Keratinocyte (primary cell): ENCODE data around the gene THOP1. TPM values are rescaled to one million over a fixed set of nuclear protein-coding genes. Genes with fewer than 3 reads are reported as not detected.

ENCODE experiments used
- DNase-seq: peaks from one replicate; pipeline ENCODE4 v3.0.0-alpha.2; 2011; ENCODE audit warnings: low read depth, missing footprints, low spot score
- FAIRE-seq: peaks from 2 replicates; lab custom pipeline; 2011; peaks lifted over from hg19 to GRCh38; lab: Jason Lieb, UNC
- H2AFZ ChIP-seq: 2 replicates; pipeline ENCODE4 v1.6.0; 2012; ENCODE audit warnings: low read length, control low read depth, inconsistent platforms; ENCODE audit not compliant: control insufficient read depth
- H3K27ac ChIP-seq: 2 replicates; pipeline ENCODE4 v1.5.1; 2011; ENCODE audit warnings: low read length; ENCODE audit not compliant: control insufficient read depth, insufficient read depth
- H3K27me3 ChIP-seq: 3 replicates; pipeline ENCODE4 v1.6.0; 2011; ENCODE audit warnings: low read length; ENCODE audit not compliant: control insufficient read depth, insufficient read depth; ENCODE audit errors: extremely low read depth
- H3K36me3 ChIP-seq, 2 experiments: 2 replicates in 1 of 2; 3 replicates in 1 of 2; pipeline ENCODE4 v1.5.1; 2011; ENCODE audit warnings: low read length in 2 of 2, mild to moderate bottlenecking in 1 of 2; ENCODE audit not compliant: control insufficient read depth in 2 of 2, insufficient read depth in 2 of 2; ENCODE audit errors: extremely low read depth in 1 of 2
- H3K4me1 ChIP-seq: 3 replicates; pipeline ENCODE4 v1.5.1; 2011; ENCODE audit warnings: low read length; ENCODE audit not compliant: control insufficient read depth, insufficient read depth; ENCODE audit errors: extremely low read depth
- H3K4me2 ChIP-seq: 3 replicates; pipeline ENCODE4 v1.6.0; 2011; ENCODE audit warnings: low read depth, low read length; ENCODE audit not compliant: control insufficient read depth, insufficient read depth; ENCODE audit errors: extremely low read depth
- H3K4me3 ChIP-seq, 3 experiments: fragments of 200-600 bp in 1 of 3; sonication (generic) in 1 of 3; 2 replicates in 2 of 3; 3 replicates in 1 of 3; pipeline ENCODE4 v1.5.1; 2011 to 2016; ENCODE audit warnings: low read length in 3 of 3, mild to moderate bottlenecking in 3 of 3, control low read depth in 2 of 3, inconsistent platforms in 1 of 3, low read depth in 1 of 3, mixed read lengths in 1 of 3, mixed run types in 1 of 3, moderate library complexity in 1 of 3; ENCODE audit not compliant: control insufficient read depth in 2 of 3, insufficient read depth in 2 of 3; ENCODE audit errors: extremely low read depth in 1 of 3
- H3K79me2 ChIP-seq: 2 replicates; pipeline ENCODE4 v1.6.0; 2012; ENCODE audit warnings: low read length; ENCODE audit not compliant: control insufficient read depth, insufficient read depth
- H3K9ac ChIP-seq: 3 replicates; pipeline ENCODE4 v1.6.0; 2011; ENCODE audit warnings: low read length; ENCODE audit not compliant: control insufficient read depth, insufficient read depth; ENCODE audit errors: extremely low read depth
- H3K9me1 ChIP-seq: 3 replicates; pipeline ENCODE4 v1.6.0; 2011; ENCODE audit warnings: low read length; ENCODE audit not compliant: control insufficient read depth, insufficient read depth; ENCODE audit errors: extremely low read depth
- H3K9me3 ChIP-seq: 2 replicates; pipeline ENCODE4 v1.5.1; 2012; ENCODE audit warnings: low read depth, low read length; ENCODE audit not compliant: control insufficient read depth
- H4K20me1 ChIP-seq: 3 replicates; pipeline ENCODE4 v1.6.0; 2011; ENCODE audit warnings: low read length; ENCODE audit not compliant: control insufficient read depth, insufficient read depth; ENCODE audit errors: extremely low read depth
- CTCF ChIP-seq, 3 experiments: IDR thresholded peaks in 1 of 3; conservative IDR thresholded peaks in 1 of 3; optimal IDR thresholded peaks in 1 of 3; 2 replicates in 2 of 3; 3 replicates in 1 of 3; pipeline versions ENCODE3 to v1.5.1; 2011; ENCODE audit warnings: low read length in 3 of 3, mild to moderate bottlenecking in 3 of 3, moderate library complexity in 2 of 3, control low read depth in 1 of 3, inconsistent platforms in 1 of 3; ENCODE audit not compliant: insufficient read depth in 2 of 3; ENCODE audit errors: extremely low read depth in 1 of 3
- EZH2 ChIP-seq: IDR thresholded peaks from one replicate; pipeline ENCODE4 v1.6.1; 2012; ENCODE audit warnings: inconsistent platforms, mild to moderate bottlenecking, low read length, moderate library complexity
- dilution Hi-C: fragments of 300-500 bp; cut with MboI; formaldehyde crosslinking; loops from one replicate; pipeline ENCODE4 v1.7.0; 2020; ENCODE audit warnings: low sequenced_read_pairs; ENCODE audit not compliant: extremely low pct_ligation_motif_present
- polyA plus RNA-seq, 5 experiments: library from polyadenylated mRNA; depleted of rRNA in 3 of 5; stranded (reverse) in 3 of 5; stranded (forward) in 1 of 5; unstranded in 1 of 5; fragments of >200 nt; gene quantifications; 1 replicate in 1 of 5; 2 replicates in 3 of 5; 3 replicates in 1 of 5; pipeline versions ENCODE4 v1.2.1 to v1.2.3, GENCODE V29; 2011 to 2012; ENCODE audit warnings: missing spikeins in 2 of 5, low read depth in 1 of 5, low replicate concordance in 1 of 5

The THOP1 gene
- polyA plus RNA-seq, 1 donor (not counting 4 experiments of a cell fraction or from before 2014, with no cell fraction given): 69.9 TPM

- FAIRE-seq: no peak
- Histone ChIP-seq H2AFZ (no peak overlapping the region), H3K4me1 (no peaks in the 10 kb centered on the region), H3K9me1 (no peaks in the 10 kb centered on the region), H3K4me3 (no peak overlapping the region), H3K36me3 (peaks cover 38 to 41% of the 10 kb centered on the region in 2 experiments), H3K4me2 (no peak overlapping the region), H3K9ac (no peak overlapping the region), H3K27me3 (no peaks in the 10 kb centered on the region), H3K27ac (no peak overlapping the region), H3K9me3 (no peaks in the 10 kb centered on the region), H3K79me2 (no peaks in the 10 kb centered on the region), H4K20me1 (peaks cover 3% of the 10 kb centered on the region)
- TF ChIP-seq EZH2: no peak
- no peak for TF ChIP-seq CTCF (optimal IDR thresholded peaks at IDR 0.05 in 1 of 3, IDR thresholded peaks at IDR 0.05 in 1 of 3, conservative IDR thresholded peaks at IDR 0.05 in 1 of 3; ENCODE audit: extremely low read depth in 1 of 3, insufficient read depth in 2 of 3, low read length in 3 of 3)
- no peak for DNase-seq
- dilution Hi-C loops: no loop called here
These were observed 25.9 kb upstream of the THOP1 start for GRCh38 chr19:2759362-2759761.

- no peaks in the 10 kb centered on the region for H3K9me3 ChIP-seq
- peaks cover 40 to 42% of the 10 kb centered on the region in 2 experiments for H3K36me3 ChIP-seq
- H2AFZ ChIP-seq: no peak overlapping the region
- H3K4me2 ChIP-seq: no peak overlapping the region
- no peak overlapping the region for H3K4me3 ChIP-seq
- no peaks in the 10 kb centered on the region for H3K79me2 ChIP-seq
- H3K9me1 ChIP-seq: no peaks in the 10 kb centered on the region
- no peaks in the 10 kb centered on the region for H3K4me1 ChIP-seq
- no peak overlapping the region for H3K27ac ChIP-seq
- FAIRE-seq (no peak), DNase-seq (no peak)
- dilution Hi-C loops: no loop called here
- peaks cover 3% of the 10 kb centered on the region for H4K20me1 ChIP-seq
- TF ChIP-seq EZH2 (no peak), CTCF (optimal IDR thresholded peaks at IDR 0.05 in 1 of 3, IDR thresholded peaks at IDR 0.05 in 1 of 3, conservative IDR thresholded peaks at IDR 0.05 in 1 of 3; ENCODE audit: extremely low read depth in 1 of 3, insufficient read depth in 2 of 3, low read length in 3 of 3) (no peak)
- no peak overlapping the region for H3K9ac ChIP-seq
- no peaks in the 10 kb centered on the region for H3K27me3 ChIP-seq
These were observed 25.3 kb upstream of the THOP1 start for GRCh38 chr19:2759965-2760364.
